Ovary (tissue), 9 donors: ENCODE measurements around the gene DPYSL4. TPM values are rescaled to one million over a fixed set of nuclear protein-coding genes. Genes with fewer than 3 reads are reported as not detected.

Experiments
- DNase-seq, 5 donors: peaks; one replicate each; pipeline ENCODE4 v3.0.0-alpha.2; 2019 to 2020
- H3K27ac ChIP-seq, 2 donors: fragments of 200-600 bp; one replicate each; pipeline versions ENCODE4 v1.5.1 to v1.8.0; 2019 to 2022
- H3K27me3 ChIP-seq: fragments of 200-600 bp; one replicate; pipeline ENCODE4 v1.8.0; 2022
- H3K36me3 ChIP-seq: fragments of 200-600 bp; sonication (generic); one replicate; pipeline ENCODE4 v1.5.1; 2019
- H3K4me1 ChIP-seq: one replicate; pipeline ENCODE4 v1.8.1; 2013; ENCODE audit warnings: mild to moderate bottlenecking, moderate library complexity; ENCODE audit not compliant: insufficient read depth
- H3K4me3 ChIP-seq: fragments of 200-600 bp; sonication (generic); one replicate; pipeline ENCODE4 v1.5.1; 2017
- H3K9me3 ChIP-seq, 2 donors: fragments of 200-600 bp in 1 of 2; sonication (generic) in 1 of 2; one replicate each; pipeline versions ENCODE4 v1.5.1 to v1.8.1; 2013 to 2019; ENCODE audit warnings: mild to moderate bottlenecking in 1 of 2, moderate library complexity in 1 of 2
- EP300 ChIP-seq: sonication (generic); formaldehyde crosslinking; IDR thresholded peaks from one replicate; pipeline ENCODE4 v1.6.1; 2017; ENCODE audit warnings: antibody characterized with exemption
- POLR2A ChIP-seq: fragments of 450-650 bp; IDR thresholded peaks from one replicate; pipeline ENCODE4 v1.6.1; 2017; ENCODE audit warnings: antibody characterized with exemption, mild to moderate bottlenecking, moderate library complexity
- WGBS, 3 donors: extraction: QIAGEN DNeasy Blood & Tissue Kit in 1 of 3; methylation state at CpG; one replicate each; pipeline versions ENCODE4 v1.1.5 to v1.1.7; 2013 to 2017; 5-methylcytosine and 5-hydroxymethylcytosine counted together
- intact Hi-C, 4 donors: fragments of 100-400 bp; cut with DNase I; formaldehyde crosslinking; loops; one replicate each; pipeline versions ENCODE4 v1.11.0 to v1.15.1; 2022 to 2023
- polyA plus RNA-seq, 2 donors: library from polyadenylated mRNA; stranded (reverse); fragments of 200-250 nt in 1 of 2; fragments of 350-450 nt in 1 of 2; fragmentation: Illumina TruSeq in 1 of 2; extraction: RNeasy Lipid Tissue Mini Kit (QIAGEN cat#74804) in 1 of 2; gene quantifications; one replicate each; pipeline ENCODE4 v1.2.3, GENCODE V29; 2013 to 2014
- total RNA-seq, 7 donors: library from RNA; depleted of rRNA in 2 of 7; stranded (reverse); fragments of >200 nt in 2 of 7; fragmentation: NEBNext Ultra II Directional in 3 of 7; extraction: Animal tissue kit (Norgen Biotek cat#: 25700) in 3 of 7; gene quantifications; one replicate each; pipeline versions ENCODE4 v1.1.0 to v1.2.4, GENCODE V29; 2016 to 2023
- TF ChIP-seq, protein P1 (sequence below), 3 donors: fragments of 450-650 bp in 2 of 3; fragments of 200-600 bp in 1 of 3; IDR thresholded peaks; one replicate each; pipeline versions ENCODE4 v1.5.1 to v1.8.0; 2016 to 2022; ENCODE audit warnings: antibody characterized with exemption in 3 of 3, mild to moderate bottlenecking in 1 of 3
- donor health status: DM: no; HTN: no; CAD: no; lungs with moderate emphysema.
- donor health status: DM: no; HTN: no; CAD: no.
- donor health status: Bipolar disorder and iron deficiency.
- donor health status: DM: yes; HTN: yes; CAD: no.
- donor health status: DM: no; HTN: no; CAD: no.
- donor health status: DM: yes; HTN: yes; CAD: no.

DPYSL4 gene
- total and polyA plus RNA-seq, 9 donors, result 0.27 to 7.0 (median 1.7) TPM

DNA sequence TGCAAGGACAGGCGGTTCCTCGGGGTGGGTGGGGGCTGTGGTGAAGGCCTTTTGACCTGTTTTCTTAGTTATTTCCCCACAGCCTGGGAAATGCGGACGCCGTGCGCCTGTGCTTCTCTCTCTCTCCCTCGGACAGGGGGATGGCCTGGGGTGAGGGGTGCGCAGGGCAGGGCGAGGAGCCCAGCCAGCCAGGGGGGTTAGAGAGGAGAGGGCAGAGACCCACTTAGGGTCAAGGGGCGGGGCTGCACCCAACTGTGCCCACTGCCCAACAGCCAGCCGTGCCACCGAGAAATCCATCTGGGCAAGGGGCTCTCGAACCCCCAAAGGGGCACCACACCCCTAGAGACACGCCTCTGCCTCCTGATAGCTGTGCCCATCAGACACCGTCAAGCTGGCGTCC, 53.8 kb downstream of the DPYSL4 start:
- Histone ChIP-seq H3K36me3 (no peaks in the 10 kb centered on the region), H3K4me1 (peaks cover 4% of the 10 kb centered on the region), H3K4me3 (no peak overlapping the region), H3K27me3 (no peaks in the 10 kb centered on the region), H3K27ac (peak overlapping the region in 1 of 2 donors; percentile 9), H3K9me3 (no peaks in the 10 kb centered on the region)
- 89 to 92% (median 90%) methylated on average over 16 of the region's 16 CpGs for WGBS, 3 donors
- intact Hi-C loops, result no loop called here
- TF ChIP-seq, protein P1, sequence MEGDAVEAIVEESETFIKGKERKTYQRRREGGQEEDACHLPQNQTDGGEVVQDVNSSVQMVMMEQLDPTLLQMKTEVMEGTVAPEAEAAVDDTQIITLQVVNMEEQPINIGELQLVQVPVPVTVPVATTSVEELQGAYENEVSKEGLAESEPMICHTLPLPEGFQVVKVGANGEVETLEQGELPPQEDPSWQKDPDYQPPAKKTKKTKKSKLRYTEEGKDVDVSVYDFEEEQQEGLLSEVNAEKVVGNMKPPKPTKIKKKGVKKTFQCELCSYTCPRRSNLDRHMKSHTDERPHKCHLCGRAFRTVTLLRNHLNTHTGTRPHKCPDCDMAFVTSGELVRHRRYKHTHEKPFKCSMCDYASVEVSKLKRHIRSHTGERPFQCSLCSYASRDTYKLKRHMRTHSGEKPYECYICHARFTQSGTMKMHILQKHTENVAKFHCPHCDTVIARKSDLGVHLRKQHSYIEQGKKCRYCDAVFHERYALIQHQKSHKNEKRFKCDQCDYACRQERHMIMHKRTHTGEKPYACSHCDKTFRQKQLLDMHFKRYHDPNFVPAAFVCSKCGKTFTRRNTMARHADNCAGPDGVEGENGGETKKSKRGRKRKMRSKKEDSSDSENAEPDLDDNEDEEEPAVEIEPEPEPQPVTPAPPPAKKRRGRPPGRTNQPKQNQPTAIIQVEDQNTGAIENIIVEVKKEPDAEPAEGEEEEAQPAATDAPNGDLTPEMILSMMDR (IDR thresholded peaks at IDR 0.05), result no peak
- TF ChIP-seq EP300 (no peak), POLR2A (no peak)
- no peak for DNase-seq

DNA sequence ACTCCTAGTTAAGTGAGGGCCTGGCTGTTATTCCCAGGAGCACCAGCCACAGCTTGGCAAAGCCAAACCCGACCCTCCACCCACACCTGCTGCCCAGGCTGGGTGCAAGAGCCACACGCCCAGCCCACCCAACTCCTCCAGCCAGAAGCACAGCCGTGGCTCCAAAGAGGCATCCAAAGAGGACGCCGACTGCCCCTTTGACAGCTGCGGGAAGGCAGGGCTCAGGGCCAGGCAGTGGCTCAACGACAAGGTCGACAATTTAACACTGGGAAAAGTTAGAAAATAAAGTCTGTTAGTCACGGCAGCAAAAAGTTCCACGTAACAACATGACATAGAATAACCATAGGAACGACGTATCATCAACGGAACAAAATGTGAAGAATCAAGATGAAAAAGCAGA, 54.3 kb downstream of the DPYSL4 start:
- WGBS, 3 donors, result 38 to 78% (median 47%) methylated on average over 13 of the region's 13 CpGs
- Histone ChIP-seq H3K4me3 (no peak overlapping the region), H3K27me3 (no peaks in the 10 kb centered on the region), H3K4me1 (peaks cover 4% of the 10 kb centered on the region), H3K36me3 (no peaks in the 10 kb centered on the region), H3K27ac (peak overlapping the region in 1 of 2 donors; percentile 9), H3K9me3 (no peaks in the 10 kb centered on the region)
- intact Hi-C loops, result no loop called here
- TF ChIP-seq POLR2A, result no peak
- TF ChIP-seq, protein P1 (IDR thresholded peaks at IDR 0.05), result no peak
- TF ChIP-seq EP300, result no peak
- no peak for DNase-seq

DNA sequence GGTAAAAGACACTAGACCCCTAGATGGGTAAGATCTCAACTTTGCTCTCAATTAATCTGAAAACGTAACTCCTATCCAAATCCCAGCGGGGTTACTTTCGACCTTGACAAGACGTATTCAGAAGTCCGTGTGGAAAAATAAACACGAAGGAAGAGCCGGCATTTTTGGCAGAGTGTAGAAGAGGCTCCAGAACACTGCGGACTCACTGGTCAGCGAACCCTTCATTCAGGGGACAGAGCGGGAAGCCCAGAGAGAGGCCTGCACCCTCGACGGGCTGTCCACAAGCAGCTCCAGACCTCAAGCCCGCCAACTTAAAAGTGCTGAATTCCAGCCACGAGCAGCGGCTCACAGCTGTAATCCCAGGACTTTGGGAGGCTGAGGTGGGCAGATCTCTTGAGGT, 54.7 kb downstream of the DPYSL4 start:
- Histone ChIP-seq H3K27me3 (no peaks in the 10 kb centered on the region), H3K27ac (peak overlapping the region in 1 of 2 donors; percentile 9), H3K4me3 (no peak overlapping the region), H3K4me1 (peaks cover 4% of the 10 kb centered on the region), H3K36me3 (no peaks in the 10 kb centered on the region), H3K9me3 (no peaks in the 10 kb centered on the region)
- 13 to 49% (median 17%) methylated on average over 15 of the region's 15 CpGs for WGBS, 3 donors
- DNase-seq, result peak; percentile 48 to 71 (median 56)
- no peak for TF ChIP-seq POLR2A
- no peak for TF ChIP-seq EP300
- TF ChIP-seq, protein P1 (IDR thresholded peaks at IDR 0.05), result no peak
- intact Hi-C loops, result no loop called here

DNA sequence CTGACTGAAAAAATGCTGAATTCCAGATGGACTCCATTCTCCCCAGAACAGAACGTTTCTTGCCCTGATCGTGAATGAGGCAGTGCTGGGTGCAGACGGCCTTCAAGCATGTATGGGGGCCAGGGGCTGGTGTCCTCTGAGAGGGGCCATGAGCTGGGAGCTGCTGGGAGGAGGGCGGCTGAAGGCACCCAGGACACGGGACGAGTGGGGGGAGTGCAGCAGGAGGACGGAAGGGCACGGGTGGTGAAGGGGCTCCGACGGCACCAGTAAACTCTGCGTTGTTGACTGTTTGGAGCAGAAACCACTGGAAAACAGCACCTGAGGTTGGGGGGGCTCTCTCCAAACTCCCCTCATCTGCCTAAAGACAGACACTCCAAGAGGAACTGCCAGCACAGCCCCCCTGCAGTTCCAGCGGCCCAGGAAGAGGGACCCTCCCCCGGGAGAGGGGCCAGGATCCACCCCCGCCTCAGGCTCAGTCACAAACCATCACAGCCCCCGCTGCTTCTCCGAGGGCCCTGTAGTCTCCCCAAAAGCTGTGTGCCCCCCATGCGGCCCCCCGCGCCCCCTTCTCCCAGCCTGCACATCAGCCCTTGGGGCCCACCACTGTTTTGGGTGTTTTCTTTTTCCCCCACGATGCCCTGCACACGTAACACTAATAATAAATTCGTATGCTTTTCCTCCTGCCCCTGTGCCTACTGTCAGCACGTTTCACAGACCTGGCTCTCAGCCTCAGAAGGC, 55.5 kb downstream of the DPYSL4 start:
- H3K27ac ChIP-seq, result no peak overlapping the region
- WGBS, 3 donors, result 68 to 73% (median 72%) methylated on average over 23 of the region's 23 CpGs
- intact Hi-C loops, result no loop called here
- peaks cover 4% of the 10 kb centered on the region for H3K4me1 ChIP-seq
- H3K36me3 ChIP-seq, result no peaks in the 10 kb centered on the region
- no peaks in the 10 kb centered on the region for H3K27me3 ChIP-seq
- H3K9me3 ChIP-seq, result no peaks in the 10 kb centered on the region
- no peak for DNase-seq
- no peak overlapping the region for H3K4me3 ChIP-seq
- no peak for TF ChIP-seq EP300
- TF ChIP-seq, protein P1 (IDR thresholded peaks at IDR 0.05), result no peak
- no peak for TF ChIP-seq POLR2A
